ENCODE data around the gene WWTR1. TPM values are rescaled to one million over a fixed set of nuclear protein-coding genes. Genes with fewer than 3 reads are reported as not detected.

The WWTR1 gene
- total RNA-seq, 2 experiments from 2014 or later = 0.31 to 0.53 TPM

- no peak overlapping the region for H3K27ac Mint-ChIP-seq
- no peak for DNase-seq
- H3K4me1 Mint-ChIP-seq (ENCODE audit: low read depth) = no peaks in the 10 kb centered on the region
- H3K27me3 Mint-ChIP-seq (ENCODE audit: low read depth) = peaks cover 8% of the 10 kb centered on the region
- H3K36me3 Mint-ChIP-seq (ENCODE audit: low read depth) = no peaks in the 10 kb centered on the region
- CTCF ChIA-PET = no interaction called here
- H3K9me3 Mint-ChIP-seq (ENCODE audit: insufficient read depth) = no peaks in the 10 kb centered on the region
- ATAC-seq = no peak
- no peak overlapping the region for H3K4me3 Mint-ChIP-seq
- POLR2A ChIA-PET = no interaction called here
Observed at GRCh38 chr3:149548669-149549065, 109.2 kb downstream of the WWTR1 start.

- no peak for DNase-seq
- POLR2A ChIA-PET = no interaction called here
- no peaks in the 10 kb centered on the region for H3K36me3 Mint-ChIP-seq (ENCODE audit: low read depth)
- CTCF ChIA-PET = no interaction called here
- no peak for ATAC-seq
- H3K27me3 Mint-ChIP-seq (ENCODE audit: low read depth) = peaks cover 8% of the 10 kb centered on the region
- H3K9me3 Mint-ChIP-seq (ENCODE audit: insufficient read depth) = no peaks in the 10 kb centered on the region
- H3K4me1 Mint-ChIP-seq (ENCODE audit: low read depth) = no peaks in the 10 kb centered on the region
- no peak overlapping the region for H3K27ac Mint-ChIP-seq
- H3K4me3 Mint-ChIP-seq = no peak overlapping the region
Observed at GRCh38 chr3:149547954-149548668, 109.7 kb downstream of the WWTR1 start.

- ChIA-PET POLR2A (interaction anchor here (0.6 kb wide), 1 partner anchor 28 kb away, joined by 4 read pairs; no protein-coding TSS in a partner anchor), CTCF (interaction anchor here (1.8 kb wide), 1 partner anchor 17 kb away, joined by 8 read pairs; no protein-coding TSS in a partner anchor)
- H3K27ac Mint-ChIP-seq = no peak overlapping the region
Observed at GRCh38 chr3:149547413-149547812, 110.4 kb downstream of the WWTR1 start.

GRCh38 chr3:149545049-149545448 is 112.8 kb downstream of the WWTR1 start:
- Mint-ChIP-seq H3K9me3 (ENCODE audit: insufficient read depth) (no peaks in the 10 kb centered on the region), H3K27me3 (ENCODE audit: low read depth) (peaks cover 14% of the 10 kb centered on the region), H3K4me1 (ENCODE audit: low read depth) (no peaks in the 10 kb centered on the region), H3K4me3 (no peak overlapping the region), H3K36me3 (ENCODE audit: low read depth) (no peaks in the 10 kb centered on the region), H3K27ac (no peak overlapping the region)
- CTCF ChIA-PET = no interaction called here
- DNase-seq (no peak), ATAC-seq (no peak)
- POLR2A ChIA-PET = no interaction called here

More at GRCh38 chr3:149547413-149547812, 110.4 kb downstream of the WWTR1 start:
- Mint-ChIP-seq H3K4me3 (no peak overlapping the region), H3K9me3 (ENCODE audit: insufficient read depth) (no peaks in the 10 kb centered on the region), H3K4me1 (ENCODE audit: low read depth) (no peaks in the 10 kb centered on the region), H3K36me3 (ENCODE audit: low read depth) (no peaks in the 10 kb centered on the region), H3K27me3 (ENCODE audit: low read depth) (peaks cover 9% of the 10 kb centered on the region)
- no peak for ATAC-seq
- DNase-seq = no peak

GRCh38 chr3:149542375-149543312 is 115.2 kb downstream of the WWTR1 start:
- Mint-ChIP-seq H3K27ac (no peak overlapping the region), H3K27me3 (ENCODE audit: low read depth) (peaks cover 15% of the 10 kb centered on the region), H3K36me3 (ENCODE audit: low read depth) (no peaks in the 10 kb centered on the region), H3K4me3 (no peak overlapping the region), H3K9me3 (ENCODE audit: insufficient read depth) (no peaks in the 10 kb centered on the region), H3K4me1 (ENCODE audit: low read depth) (no peaks in the 10 kb centered on the region)
- ATAC-seq = no peak
- no peak for DNase-seq
- POLR2A ChIA-PET = no interaction called here
- CTCF ChIA-PET = no interaction called here

- CTCF ChIA-PET = no interaction called here
- Mint-ChIP-seq H3K27me3 (ENCODE audit: low read depth) (peaks cover 12% of the 10 kb centered on the region), H3K36me3 (ENCODE audit: low read depth) (no peaks in the 10 kb centered on the region), H3K27ac (no peak overlapping the region), H3K4me3 (no peak overlapping the region), H3K9me3 (ENCODE audit: insufficient read depth) (no peaks in the 10 kb centered on the region), H3K4me1 (ENCODE audit: low read depth) (no peaks in the 10 kb centered on the region)
- ATAC-seq (no peak), DNase-seq (no peak)
- POLR2A ChIA-PET = no interaction called here
Observed at GRCh38 chr3:149541091-149541491, 116.7 kb downstream of the WWTR1 start.

- no peak for ATAC-seq
- no peak overlapping the region for H3K4me3 Mint-ChIP-seq
- peaks cover 11% of the 10 kb centered on the region for H3K27me3 Mint-ChIP-seq (ENCODE audit: low read depth)
- no peaks in the 10 kb centered on the region for H3K4me1 Mint-ChIP-seq (ENCODE audit: low read depth)
- no peaks in the 10 kb centered on the region for H3K36me3 Mint-ChIP-seq (ENCODE audit: low read depth)
- DNase-seq = no peak
- H3K9me3 Mint-ChIP-seq (ENCODE audit: insufficient read depth) = no peaks in the 10 kb centered on the region
- POLR2A ChIA-PET = no interaction called here
- CTCF ChIA-PET = no interaction called here
- H3K27ac Mint-ChIP-seq = no peak overlapping the region
Observed at GRCh38 chr3:149538371-149538770, 119.5 kb downstream of the WWTR1 start.

GRCh38 chr3:149536429-149536828 is 121.4 kb downstream of the WWTR1 start:
- H3K27ac Mint-ChIP-seq = no peak overlapping the region
- H3K4me1 Mint-ChIP-seq (ENCODE audit: low read depth) = peaks cover 7% of the 10 kb centered on the region
- H3K9me3 Mint-ChIP-seq (ENCODE audit: insufficient read depth) = no peaks in the 10 kb centered on the region
- no peaks in the 10 kb centered on the region for H3K36me3 Mint-ChIP-seq (ENCODE audit: low read depth)
- DNase-seq = no peak
- no peak overlapping the region for H3K4me3 Mint-ChIP-seq
- no peak for ATAC-seq
- peaks cover 9% of the 10 kb centered on the region for H3K27me3 Mint-ChIP-seq (ENCODE audit: low read depth)
- CTCF ChIA-PET = no interaction called here
- POLR2A ChIA-PET = no interaction called here

GRCh38 chr3:149535333-149535685 is 122.5 kb downstream of the WWTR1 start:
- Mint-ChIP-seq H3K27ac (no peak overlapping the region), H3K4me1 (ENCODE audit: low read depth) (peaks cover 7% of the 10 kb centered on the region), H3K36me3 (ENCODE audit: low read depth) (no peaks in the 10 kb centered on the region), H3K4me3 (no peak overlapping the region), H3K27me3 (ENCODE audit: low read depth) (peaks cover 7% of the 10 kb centered on the region), H3K9me3 (ENCODE audit: insufficient read depth) (no peaks in the 10 kb centered on the region)
- ChIA-PET POLR2A (no interaction called here), CTCF (no interaction called here)
- DNase-seq (no peak), ATAC-seq (no peak)

- H3K27me3 Mint-ChIP-seq (ENCODE audit: low read depth) = peaks cover 4% of the 10 kb centered on the region
- H3K36me3 Mint-ChIP-seq (ENCODE audit: low read depth) = no peaks in the 10 kb centered on the region
- no peak overlapping the region for H3K27ac Mint-ChIP-seq
- no peak for DNase-seq
- no peak for ATAC-seq
- CTCF ChIA-PET = interaction anchor here (0.8 to 1.6 kb wide), 3 partner anchors 47 to 236 kb away, joined by 3 to 6 read pairs (median 3); partner anchors contain the start of gene COMMD2
- POLR2A ChIA-PET = no interaction called here
- H3K4me1 Mint-ChIP-seq (ENCODE audit: low read depth) = peaks cover 7% of the 10 kb centered on the region
- no peak overlapping the region for H3K4me3 Mint-ChIP-seq
- no peaks in the 10 kb centered on the region for H3K9me3 Mint-ChIP-seq (ENCODE audit: insufficient read depth)
Observed at GRCh38 chr3:149534671-149535332, 123.0 kb downstream of the WWTR1 start.

GRCh38 chr3:149534082-149534481 is 123.7 kb downstream of the WWTR1 start:
- DNase-seq (no peak), ATAC-seq (no peak)
- H3K27me3 Mint-ChIP-seq (ENCODE audit: low read depth) = peaks cover 4% of the 10 kb centered on the region
- H3K27ac Mint-ChIP-seq = no peak overlapping the region
- H3K4me3 Mint-ChIP-seq = no peak overlapping the region
- ChIA-PET CTCF (interaction anchor here (0.8 to 1.6 kb wide), 3 partner anchors 48 to 237 kb away, joined by 3 to 6 read pairs (median 3); partner anchors contain the start of gene COMMD2), POLR2A (no interaction called here)
- peaks cover 7% of the 10 kb centered on the region for H3K4me1 Mint-ChIP-seq (ENCODE audit: low read depth)
- no peaks in the 10 kb centered on the region for H3K36me3 Mint-ChIP-seq (ENCODE audit: low read depth)
- no peaks in the 10 kb centered on the region for H3K9me3 Mint-ChIP-seq (ENCODE audit: insufficient read depth)
